Ureter (tissue), 1 donor: ENCODE measurements around the gene IL1RL1. TPM values are rescaled to one million over a fixed set of nuclear protein-coding genes. Genes with fewer than 3 reads are reported as not detected.
"Not testable (repeated sequence)": the region's sequence is repeated elsewhere in the genome, so short reads cannot be mapped to it uniquely, and the experiment has no call there.

Experiments
- DNase-seq: peaks from one replicate; pipeline ENCODE4 v3.0.0-alpha.2; 2020; ENCODE audit warnings: low spot score
- total RNA-seq: library from RNA; stranded (reverse); gene quantifications from one replicate; pipeline ENCODE4 v1.2.4, GENCODE V29; 2023
- donor health status: DM: yes; HTN: yes; CAD: no.

Gene IL1RL1
- total RNA-seq, 1 donor from 2014 or later = 18.3 TPM

GRCh38 chr2:102291319-102292075 lies 19.9 kb upstream of the IL1RL1 start:
- no peak for DNase-seq

- DNase-seq = no peak
These were observed 16.4 kb upstream of the IL1RL1 start for GRCh38 chr2:102294802-102295489.

DNA sequence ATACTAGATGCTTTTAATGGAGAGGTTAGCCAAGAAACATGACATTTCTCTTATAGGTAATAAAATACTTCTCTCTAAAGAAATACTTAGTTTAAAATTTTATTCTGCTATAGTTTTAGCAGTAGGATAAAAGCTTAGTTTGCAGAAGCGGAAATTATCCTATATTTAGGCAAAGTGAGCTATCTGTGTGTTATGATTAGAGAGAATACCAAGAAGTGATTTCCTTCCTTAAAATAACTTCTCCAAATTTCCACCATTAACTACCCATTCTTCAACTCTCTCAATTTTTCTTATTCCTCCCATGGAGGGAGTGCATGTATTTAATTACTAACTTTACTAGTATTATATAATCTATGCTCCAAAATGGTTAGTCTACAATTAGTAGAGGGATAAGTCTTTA lies 15.8 kb upstream of the IL1RL1 start:
- DNase-seq = no peak

DNA sequence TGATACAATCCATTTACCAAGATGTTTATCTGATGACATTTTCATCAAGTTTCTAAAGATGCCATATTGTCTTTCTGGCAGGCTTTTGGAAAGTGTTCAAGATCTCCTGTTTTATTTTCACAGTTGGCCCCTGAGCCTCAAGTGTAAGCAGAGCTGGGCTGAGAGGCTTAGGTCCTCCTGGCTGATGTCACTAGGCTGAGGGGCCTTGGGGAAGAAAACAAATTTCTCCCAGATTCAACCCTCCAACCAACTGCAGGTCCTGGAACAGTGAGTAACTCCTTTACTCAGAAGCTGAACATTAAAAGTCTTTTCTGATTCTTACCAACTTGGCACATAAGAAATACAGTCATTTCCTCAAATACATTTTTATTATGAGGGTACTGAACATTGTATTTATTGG lies 14.9 kb upstream of the IL1RL1 start:
- DNase-seq = no peak

DNA sequence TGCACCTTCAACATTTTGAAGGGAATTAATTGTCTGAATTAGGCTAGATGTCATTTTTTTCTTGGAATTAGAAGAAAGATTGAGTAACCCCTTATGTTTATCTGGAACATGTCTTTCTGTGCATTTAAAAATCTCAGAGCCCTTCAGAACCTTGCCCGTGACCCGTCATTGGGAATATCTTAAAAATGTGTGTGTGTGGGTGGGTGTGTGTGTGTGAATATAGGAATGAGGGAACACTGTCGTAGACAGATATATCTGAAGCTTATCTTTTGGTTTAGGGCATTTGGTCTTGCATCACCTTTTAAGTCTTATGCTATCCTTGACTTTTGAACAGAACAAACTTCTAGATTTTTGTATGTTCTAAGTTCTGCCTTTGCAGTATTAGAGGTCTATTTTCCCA lies 13.5 kb upstream of the IL1RL1 start:
- DNase-seq = no peak

DNA sequence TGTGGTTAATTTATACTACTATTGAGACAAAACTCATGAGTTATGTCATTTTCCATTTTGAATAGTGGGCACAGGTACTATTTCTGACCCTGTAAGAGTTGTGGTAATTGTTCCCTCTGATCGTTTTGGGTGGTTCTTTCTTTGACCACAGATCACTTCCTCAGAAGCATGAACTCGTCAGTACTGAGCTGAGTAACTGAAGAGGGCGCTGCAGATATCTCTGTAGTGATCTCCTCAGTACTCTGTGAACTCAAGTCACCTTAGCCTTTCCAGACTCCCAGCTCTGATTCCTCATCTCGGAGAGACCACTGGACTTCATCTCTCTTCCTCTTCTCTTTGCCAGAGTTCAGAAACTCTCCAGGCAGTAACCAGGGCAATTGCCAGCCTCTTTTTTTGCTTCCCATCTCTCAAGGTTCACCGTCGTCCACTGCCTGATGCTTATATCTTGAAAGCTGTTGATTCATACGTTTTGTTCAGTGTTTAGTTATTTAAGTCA lies 9.4 kb upstream of the IL1RL1 start:
- no peak for DNase-seq

DNA sequence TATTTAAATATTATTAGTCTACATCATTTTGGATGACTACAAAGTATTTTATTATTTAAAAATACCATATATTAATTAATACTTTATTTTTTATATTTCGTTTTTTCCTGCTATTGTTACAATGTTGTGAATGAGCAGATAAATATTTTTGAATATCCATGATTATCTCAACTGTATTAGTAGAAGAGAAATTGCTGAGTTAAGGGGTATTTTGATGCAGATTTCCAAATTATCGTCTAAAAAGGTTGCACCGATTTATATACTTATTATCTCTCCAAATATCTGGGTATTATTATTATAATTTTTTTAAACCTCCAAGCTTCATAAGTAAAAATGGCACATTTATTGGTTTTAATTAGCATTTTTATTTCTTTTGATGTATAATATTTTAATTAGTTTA lies 8.9 kb upstream of the IL1RL1 start:
- no peak for DNase-seq

- no peak for DNase-seq
These were observed 7.8 kb upstream of the IL1RL1 start for GRCh38 chr2:102303589-102303988.

DNA sequence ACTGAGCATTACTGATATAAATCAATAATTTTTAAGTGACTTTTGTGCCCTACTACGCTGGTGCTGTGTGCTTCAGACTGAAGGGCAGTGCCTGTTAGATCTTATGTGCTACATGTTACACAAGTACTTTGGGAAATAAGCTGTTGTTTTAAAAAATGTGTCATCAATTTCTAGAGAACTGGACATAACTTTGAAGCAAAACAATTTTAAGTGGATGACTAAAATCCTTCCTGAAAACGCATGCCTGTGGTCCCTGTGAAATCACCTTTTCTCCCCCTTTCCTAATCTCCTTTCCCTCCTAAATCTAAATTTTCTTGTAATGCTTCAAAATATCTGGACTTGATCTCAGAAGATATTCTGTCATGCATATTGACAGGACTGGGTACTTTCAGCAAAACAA lies 7.1 kb upstream of the IL1RL1 start:
- no peak for DNase-seq

DNA sequence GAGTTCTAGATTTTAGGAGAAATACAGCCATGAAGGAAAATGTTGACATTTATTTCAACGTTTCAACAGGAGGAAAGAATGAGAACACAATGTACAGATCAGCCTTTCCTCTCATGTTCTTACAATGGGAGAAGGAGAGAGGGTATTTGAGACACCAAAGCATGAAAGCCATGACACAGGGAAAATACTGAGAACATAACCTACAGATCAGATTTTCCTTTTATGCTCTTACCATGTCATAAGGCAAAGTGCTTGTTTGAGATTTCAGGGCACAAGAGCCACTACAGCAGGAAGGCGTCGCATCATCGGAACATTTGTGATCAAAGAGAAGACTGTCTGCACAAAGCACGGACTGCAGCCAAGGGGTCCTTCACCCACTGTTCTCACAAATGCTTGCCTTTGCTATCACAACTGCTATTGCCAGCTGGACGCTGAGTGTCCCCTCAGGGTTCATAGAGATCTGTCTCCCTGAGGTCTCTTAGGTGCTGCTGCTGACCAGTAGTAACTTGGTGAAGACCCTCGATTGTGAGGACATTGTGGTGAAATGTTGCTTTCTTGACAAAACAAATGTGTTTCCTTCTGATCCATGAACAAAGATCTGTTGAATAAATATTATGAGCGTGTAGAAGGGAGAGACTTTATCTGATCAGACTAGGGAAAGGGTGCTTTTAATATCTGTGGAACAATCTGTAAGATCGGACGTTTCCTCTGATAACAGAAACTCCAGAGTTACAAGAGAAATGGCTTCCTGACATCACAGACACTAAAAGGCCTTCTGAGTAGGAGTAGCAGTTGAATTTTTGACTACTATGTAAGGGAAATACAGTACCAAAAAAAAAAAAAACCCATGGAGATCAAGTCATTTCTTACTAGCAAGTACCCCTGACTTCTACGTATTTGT lies 6.4 kb upstream of the IL1RL1 start:
- no peak for DNase-seq

DNA sequence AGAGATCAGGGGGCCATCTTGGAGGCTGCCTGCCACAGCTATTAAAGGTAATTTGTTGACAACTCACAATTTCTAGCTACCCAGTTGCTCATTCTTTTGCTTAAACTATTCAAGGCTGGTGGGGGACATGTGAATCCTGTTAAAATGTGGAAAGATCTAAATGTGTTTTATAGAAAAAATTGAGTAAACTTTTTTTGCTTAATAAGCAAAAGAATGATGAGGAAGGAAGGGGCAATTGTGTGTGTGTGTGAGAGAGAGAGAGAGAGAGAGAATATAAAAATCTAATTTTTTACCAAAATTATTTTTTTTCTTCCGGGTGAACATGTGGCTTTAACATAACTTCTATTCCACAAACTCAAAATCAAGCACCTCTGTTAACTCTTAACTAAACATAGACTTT lies 5.2 kb upstream of the IL1RL1 start:
- DNase-seq = no peak

DNA sequence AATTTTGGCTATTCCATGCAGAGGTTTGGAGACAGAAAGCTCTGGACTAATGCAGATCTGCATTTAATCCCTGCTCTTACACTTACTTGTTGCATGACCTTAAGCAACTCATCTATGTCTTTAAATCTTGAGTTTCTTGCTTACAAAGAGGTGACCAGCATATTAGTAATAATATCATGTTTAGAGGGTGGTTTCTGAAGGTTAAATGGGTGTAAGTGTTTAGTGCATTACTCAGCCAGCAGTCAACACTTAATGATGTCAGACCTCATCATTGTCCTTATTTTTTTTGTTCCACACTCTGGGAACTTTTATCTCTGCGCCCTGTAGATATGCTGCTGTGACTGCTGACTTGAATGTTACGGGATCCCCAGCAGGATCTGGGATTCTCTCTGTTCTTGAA lies 1.7 kb downstream of the IL1RL1 start:
- no peak for DNase-seq

DNA sequence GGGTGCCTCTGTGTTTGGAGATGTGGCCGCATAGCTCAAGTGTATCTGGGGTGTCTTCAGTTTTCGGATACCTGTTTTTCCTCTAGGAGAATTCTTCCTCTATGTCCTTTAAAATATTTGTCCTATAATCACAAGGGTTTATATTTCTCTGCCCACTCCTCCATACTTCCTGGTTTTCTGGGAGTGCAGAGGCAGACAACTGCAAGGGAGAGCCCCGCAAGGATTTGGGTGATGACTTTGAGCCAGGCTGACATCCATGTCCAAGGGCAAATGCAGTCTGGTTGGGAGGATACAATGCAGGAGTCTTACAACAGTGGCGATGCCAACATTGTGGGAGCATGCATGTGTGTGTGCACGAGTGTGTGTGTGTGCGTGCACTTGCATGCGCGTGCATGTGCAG lies 2.1 kb downstream of the IL1RL1 start:
- DNase-seq = no peak

DNA sequence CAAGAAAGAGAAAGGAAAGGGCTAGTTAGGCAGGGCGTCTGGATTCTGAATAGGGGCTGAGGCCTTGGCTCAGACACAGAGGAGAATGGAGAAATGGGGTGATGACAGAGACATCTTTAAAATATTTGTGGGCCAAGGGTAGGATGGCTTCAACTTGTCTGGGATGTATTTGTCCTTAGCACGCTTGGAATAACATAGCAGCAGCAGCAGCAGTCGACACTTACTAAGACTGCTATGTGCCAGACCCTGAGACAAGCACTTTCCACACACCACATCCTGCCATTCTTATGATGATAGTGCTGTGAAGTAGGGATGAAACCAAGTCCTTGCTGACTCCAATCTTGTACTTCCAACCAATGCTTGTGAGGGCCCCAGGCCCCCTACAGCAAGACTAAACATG lies 2.6 kb downstream of the IL1RL1 start:
- DNase-seq = no peak

DNA sequence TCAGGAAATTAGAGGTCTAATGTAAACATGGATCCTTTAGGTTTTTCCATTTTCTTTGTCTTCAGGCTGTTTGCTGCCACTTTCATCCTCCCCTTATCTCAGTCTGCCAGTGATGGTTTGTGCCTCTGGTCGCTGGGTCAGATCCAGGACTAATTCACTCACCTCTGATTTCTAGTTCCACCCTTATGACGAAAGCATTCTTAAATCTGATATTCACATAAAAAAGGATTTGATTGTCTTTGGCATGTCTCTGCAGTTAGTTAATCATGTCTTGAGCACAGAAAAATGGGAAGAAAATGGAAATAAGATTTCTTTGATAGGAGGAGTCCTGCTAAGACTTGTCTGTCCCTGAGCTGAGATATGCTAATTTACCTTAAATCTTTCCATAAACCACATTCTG lies 4.6 kb downstream of the IL1RL1 start:
- DNase-seq = no peak

GRCh38 chr2:102317715-102318114 lies 6.4 kb downstream of the IL1RL1 start:
- no peak for DNase-seq

- DNase-seq = no peak
These were observed 7.1 kb downstream of the IL1RL1 start for GRCh38 chr2:102318437-102318836.

DNA sequence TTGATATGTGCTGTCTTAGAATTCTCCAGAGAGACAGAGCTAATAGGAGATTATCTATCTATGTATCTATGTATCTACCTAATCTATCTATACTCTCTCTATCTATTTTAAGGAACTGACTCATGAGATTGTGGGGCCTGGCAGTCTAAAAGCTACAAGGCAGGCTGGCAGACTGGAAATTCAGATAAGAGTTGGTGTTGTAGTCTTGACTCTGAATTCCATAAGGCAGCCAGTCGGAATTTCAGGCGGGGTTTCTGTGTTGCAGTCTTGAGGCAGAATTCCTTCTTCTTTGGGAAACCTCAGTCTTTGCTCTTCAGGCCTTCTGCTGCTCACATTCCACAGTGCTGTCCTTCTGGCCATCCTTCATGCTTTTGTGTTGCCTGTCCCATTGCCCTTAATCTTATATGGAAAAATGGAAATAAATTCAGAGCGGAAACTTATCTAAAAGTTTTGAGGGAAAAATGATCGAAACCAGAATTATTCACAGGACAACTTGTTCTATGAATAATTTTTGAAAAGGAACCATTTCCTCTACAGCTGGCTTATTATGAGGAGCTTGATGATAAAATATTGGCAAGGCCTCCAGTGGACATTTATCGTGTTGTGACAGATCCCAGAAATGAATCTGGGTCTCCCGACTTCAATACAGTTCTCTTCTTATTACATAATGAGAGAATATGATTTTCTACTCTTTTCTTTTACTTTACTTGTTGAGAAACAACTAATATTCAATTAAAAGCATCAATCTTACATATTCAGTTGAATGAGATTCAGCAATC lies 10.8 kb downstream of the IL1RL1 start:
- no peak for DNase-seq

GRCh38 chr2:102324914-102325313 lies 13.6 kb downstream of the IL1RL1 start:
- not testable (repeated sequence) for DNase-seq

DNA sequence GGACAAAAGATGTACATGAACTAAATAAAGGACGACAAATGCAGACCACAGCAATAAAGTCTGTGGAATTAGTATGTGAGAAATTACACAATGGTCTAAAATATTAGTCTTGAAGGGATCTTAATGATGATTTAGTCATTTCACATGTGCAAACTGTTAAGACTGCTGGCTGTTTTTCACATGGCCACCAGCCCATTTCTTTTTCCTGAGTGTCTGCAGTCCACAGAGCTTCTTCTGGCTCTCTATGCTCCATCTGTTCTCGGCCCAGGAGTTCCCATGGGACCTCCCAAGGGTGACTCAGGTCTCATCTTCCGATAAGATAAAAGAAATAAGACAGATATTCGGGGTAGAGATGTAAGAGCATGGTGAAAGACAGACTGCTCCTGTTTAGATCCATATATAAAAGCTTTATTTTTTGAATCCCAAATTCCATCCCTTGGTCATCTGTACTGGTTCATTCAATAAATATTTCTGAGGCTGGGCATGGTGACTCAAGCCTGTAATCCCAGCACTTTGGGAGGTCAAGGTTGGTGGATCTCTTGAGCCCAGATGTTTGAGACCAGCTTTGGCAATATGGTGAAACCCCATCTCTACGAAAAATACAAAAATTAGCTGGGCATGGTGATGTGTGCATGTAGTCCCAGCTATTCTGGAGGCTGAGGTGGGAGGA lies 20.1 kb downstream of the IL1RL1 start:
- DNase-seq = no peak

DNA sequence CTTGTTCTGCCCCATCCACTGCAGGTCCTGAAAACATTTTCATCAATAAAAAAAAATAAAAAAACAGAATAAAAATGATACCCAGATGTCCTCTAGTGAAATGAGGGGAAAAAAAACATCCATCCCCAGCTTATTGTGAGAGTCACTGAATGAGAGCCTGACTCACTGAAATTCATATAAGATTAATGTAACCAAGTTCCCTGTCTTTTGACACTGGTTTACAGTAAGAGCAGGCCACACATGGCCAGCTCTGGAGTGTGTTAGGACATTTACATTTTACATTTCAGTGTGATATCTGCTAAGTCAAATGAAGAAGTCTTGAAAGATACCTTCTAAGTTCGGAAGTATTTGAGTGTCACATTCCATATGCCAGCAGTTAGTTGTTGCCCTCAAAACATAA lies 23.1 kb downstream of the IL1RL1 start:
- DNase-seq = no peak
